Loucy (cell line): ENCODE data around the gene COX7A2.

Experiments used
- H2AFZ ChIP-seq: fragments of 200-600 bp; sonication (generic); 2 replicates; pipeline ENCODE4 v1.6.0; 2016; ENCODE audit warnings: antibody characterized with exemption, mild to moderate bottlenecking, low read length, moderate library complexity
- H3F3A ChIP-seq: fragments of 200-600 bp; 2 replicates; pipeline ENCODE4 v1.6.0; 2016; ENCODE audit warnings: antibody characterized with exemption, low read depth, mild to moderate bottlenecking
- H3K27me3 ChIP-seq: fragments of 200-600 bp; sonication (generic); 2 replicates; pipeline ENCODE4 v1.6.1; 2014; ENCODE audit warnings: low read length, mild to moderate bottlenecking; ENCODE audit not compliant: insufficient read depth, poor library complexity, severe bottlenecking
- H3K36me3 ChIP-seq: fragments of 200-600 bp; sonication (generic); 2 replicates; pipeline ENCODE4 v1.6.1; 2016; ENCODE audit warnings: low read length; ENCODE audit not compliant: insufficient read depth
- H3K4me1 ChIP-seq: fragments of 200-600 bp; sonication (generic); 2 replicates; pipeline ENCODE4 v1.5.1; 2014; ENCODE audit warnings: low read length, mild to moderate bottlenecking; ENCODE audit not compliant: insufficient read depth, poor library complexity, severe bottlenecking
- H3K4me2 ChIP-seq: fragments of 200-600 bp; sonication (generic); 2 replicates; pipeline ENCODE4 v1.6.0; 2014; ENCODE audit warnings: antibody characterized with exemption, low read length, low read depth, mild to moderate bottlenecking; ENCODE audit not compliant: poor library complexity, severe bottlenecking
- H3K4me3 ChIP-seq: fragments of 200-600 bp; sonication (generic); 2 replicates; pipeline ENCODE4 v1.5.1; 2014; ENCODE audit warnings: low read length, mild to moderate bottlenecking, mixed read lengths; ENCODE audit not compliant: poor library complexity, severe bottlenecking
- H3K79me2 ChIP-seq: fragments of 200-600 bp; sonication (generic); 2 replicates; pipeline ENCODE4 v1.6.1; 2014; ENCODE audit warnings: low read length; ENCODE audit not compliant: insufficient read depth
- H3K9ac ChIP-seq: fragments of 200-600 bp; sonication (generic); 2 replicates; pipeline ENCODE4 v1.6.0; 2014; ENCODE audit warnings: mild to moderate bottlenecking, low read depth, low read length, moderate library complexity; ENCODE audit not compliant: poor library complexity, severe bottlenecking
- H3K9me2 ChIP-seq: fragments of 200-600 bp; sonication (generic); replicated peaks from 2 replicates; pipeline ENCODE4 v1.6.1; 2016; ENCODE audit warnings: low read depth, low read length, mixed read lengths
- H3K9me3 ChIP-seq: fragments of 200-600 bp; sonication (generic); 2 replicates; pipeline ENCODE4 v1.6.1; 2014; ENCODE audit warnings: mild to moderate bottlenecking, antibody characterized with exemption, low read length, low read depth; ENCODE audit not compliant: insufficient read depth
- H4K20me1 ChIP-seq: fragments of 200-600 bp; sonication (generic); 2 replicates; pipeline ENCODE4 v1.6.0; 2014; ENCODE audit warnings: antibody characterized with exemption, low read length, mild to moderate bottlenecking; ENCODE audit not compliant: insufficient read depth, poor library complexity, severe bottlenecking
- EZH2phosphoT487 ChIP-seq: fragments of 200-600 bp; IDR thresholded peaks from 2 replicates; pipeline ENCODE4 v1.6.1; 2018; ENCODE audit warnings: antibody characterized with exemption, mild to moderate bottlenecking, moderate library complexity, borderline replicate concordance
- TF ChIP-seq, protein P1 (sequence below): fragments of 200-600 bp; sonication (generic); conservative IDR thresholded peaks from 2 replicates; pipeline ENCODE4 v1.5.1; 2014; ENCODE audit warnings: mild to moderate bottlenecking, antibody characterized with exemption, low read length

Gene COX7A2

DNA sequence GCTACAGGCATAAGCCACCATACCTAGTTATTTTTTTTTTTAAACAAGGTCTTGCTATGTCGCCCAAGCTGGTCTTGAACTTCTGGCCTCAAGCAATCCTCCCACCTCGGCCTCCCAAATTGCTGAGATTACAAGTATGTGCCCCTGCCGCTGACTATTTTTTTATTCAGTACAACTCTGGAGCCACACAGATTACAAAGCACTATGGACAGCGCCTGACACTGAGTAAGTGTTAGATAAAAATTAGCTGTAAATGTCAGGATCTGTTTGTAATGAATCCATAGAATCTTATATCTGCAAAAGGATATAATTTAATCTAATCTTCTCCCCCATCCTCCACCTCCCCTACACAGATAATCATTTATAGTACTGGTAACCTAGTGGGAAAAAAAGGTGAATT lies 22.5 kb downstream of the COX7A2 start:
- no peak overlapping the region for H2AFZ ChIP-seq
- no peak overlapping the region for H3K4me2 ChIP-seq
- H3F3A ChIP-seq: no peaks in the 10 kb centered on the region
- no peaks in the 10 kb centered on the region for H3K27me3 ChIP-seq
- H3K9me3 ChIP-seq: no peaks in the 10 kb centered on the region
- H3K79me2 ChIP-seq: no peaks in the 10 kb centered on the region
- H3K4me1 ChIP-seq: no peaks in the 10 kb centered on the region
- no peaks in the 10 kb centered on the region for H3K36me3 ChIP-seq
- no peak overlapping the region for H3K9ac ChIP-seq
- H3K9me2 ChIP-seq: no peaks in the 10 kb centered on the region
- H4K20me1 ChIP-seq: no peaks in the 10 kb centered on the region
- H3K4me3 ChIP-seq: no peak overlapping the region
- TF ChIP-seq EZH2phosphoT487: no peak
- TF ChIP-seq, protein P1, sequence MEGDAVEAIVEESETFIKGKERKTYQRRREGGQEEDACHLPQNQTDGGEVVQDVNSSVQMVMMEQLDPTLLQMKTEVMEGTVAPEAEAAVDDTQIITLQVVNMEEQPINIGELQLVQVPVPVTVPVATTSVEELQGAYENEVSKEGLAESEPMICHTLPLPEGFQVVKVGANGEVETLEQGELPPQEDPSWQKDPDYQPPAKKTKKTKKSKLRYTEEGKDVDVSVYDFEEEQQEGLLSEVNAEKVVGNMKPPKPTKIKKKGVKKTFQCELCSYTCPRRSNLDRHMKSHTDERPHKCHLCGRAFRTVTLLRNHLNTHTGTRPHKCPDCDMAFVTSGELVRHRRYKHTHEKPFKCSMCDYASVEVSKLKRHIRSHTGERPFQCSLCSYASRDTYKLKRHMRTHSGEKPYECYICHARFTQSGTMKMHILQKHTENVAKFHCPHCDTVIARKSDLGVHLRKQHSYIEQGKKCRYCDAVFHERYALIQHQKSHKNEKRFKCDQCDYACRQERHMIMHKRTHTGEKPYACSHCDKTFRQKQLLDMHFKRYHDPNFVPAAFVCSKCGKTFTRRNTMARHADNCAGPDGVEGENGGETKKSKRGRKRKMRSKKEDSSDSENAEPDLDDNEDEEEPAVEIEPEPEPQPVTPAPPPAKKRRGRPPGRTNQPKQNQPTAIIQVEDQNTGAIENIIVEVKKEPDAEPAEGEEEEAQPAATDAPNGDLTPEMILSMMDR: no peak

DNA sequence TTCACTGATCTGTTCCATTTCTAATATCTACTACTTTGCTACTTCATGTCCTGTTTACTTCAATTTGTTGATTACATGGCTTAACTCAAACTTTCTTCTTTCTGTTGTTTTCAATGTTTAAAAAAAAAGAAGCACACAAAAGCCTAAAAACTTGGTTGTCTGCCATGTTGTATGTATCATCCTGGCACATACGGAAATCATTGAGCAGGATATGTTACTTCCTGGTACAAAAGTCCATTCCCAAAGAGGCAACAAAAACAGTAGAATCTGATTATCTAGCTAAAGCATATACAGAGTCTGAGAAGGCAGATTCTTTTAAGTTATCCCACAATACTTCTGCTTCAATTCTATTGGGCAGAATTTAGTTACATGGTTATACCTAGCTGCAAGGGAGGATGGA lies 23.2 kb downstream of the COX7A2 start:
- Histone ChIP-seq H3K9me3 (no peaks in the 10 kb centered on the region), H3K79me2 (no peaks in the 10 kb centered on the region), H3K4me1 (no peaks in the 10 kb centered on the region), H3K4me2 (no peak overlapping the region), H2AFZ (no peak overlapping the region), H4K20me1 (no peaks in the 10 kb centered on the region), H3F3A (no peaks in the 10 kb centered on the region), H3K9me2 (no peaks in the 10 kb centered on the region), H3K27me3 (no peaks in the 10 kb centered on the region), H3K36me3 (no peaks in the 10 kb centered on the region), H3K4me3 (no peak overlapping the region), H3K9ac (no peak overlapping the region)
- no peak for TF ChIP-seq EZH2phosphoT487
- TF ChIP-seq, protein P1: no peak

DNA sequence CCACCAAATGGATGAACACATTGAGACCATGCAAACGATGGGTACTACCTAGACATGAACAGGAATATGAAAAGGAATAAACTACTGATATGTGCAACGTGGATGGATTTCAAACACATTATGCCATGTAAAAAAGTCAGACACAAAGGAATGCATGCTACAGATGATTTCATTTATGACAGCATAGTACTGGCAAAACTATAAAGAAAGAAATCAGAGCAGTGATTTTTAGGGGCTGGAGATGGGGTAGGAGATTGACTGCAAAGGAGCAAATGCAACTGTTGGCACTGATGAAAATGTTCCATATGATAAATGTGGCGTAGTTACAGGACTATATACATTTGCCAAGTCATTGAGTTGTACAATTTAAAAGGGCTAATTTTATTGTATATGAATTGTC lies 24.3 kb downstream of the COX7A2 start:
- H3K4me2 ChIP-seq: no peak overlapping the region
- no peaks in the 10 kb centered on the region for H3K9me2 ChIP-seq
- H3F3A ChIP-seq: no peaks in the 10 kb centered on the region
- no peaks in the 10 kb centered on the region for H3K79me2 ChIP-seq
- TF ChIP-seq, protein P1: no peak
- no peak for TF ChIP-seq EZH2phosphoT487
- H3K9me3 ChIP-seq: no peaks in the 10 kb centered on the region
- H3K36me3 ChIP-seq: no peaks in the 10 kb centered on the region
- H2AFZ ChIP-seq: no peak overlapping the region
- H3K4me3 ChIP-seq: no peak overlapping the region
- H4K20me1 ChIP-seq: no peaks in the 10 kb centered on the region
- no peaks in the 10 kb centered on the region for H3K27me3 ChIP-seq
- no peak overlapping the region for H3K9ac ChIP-seq
- H3K4me1 ChIP-seq: no peaks in the 10 kb centered on the region
